TTC549 (cell line): Measurements from ENCODE around the gene RBM19.

Experiments used
- FAIRE-seq: peaks from 2 replicates; lab custom pipeline; 2012; peaks lifted over from hg19 to GRCh38; lab: Jason Lieb, UNC

The RBM19 gene

DNA sequence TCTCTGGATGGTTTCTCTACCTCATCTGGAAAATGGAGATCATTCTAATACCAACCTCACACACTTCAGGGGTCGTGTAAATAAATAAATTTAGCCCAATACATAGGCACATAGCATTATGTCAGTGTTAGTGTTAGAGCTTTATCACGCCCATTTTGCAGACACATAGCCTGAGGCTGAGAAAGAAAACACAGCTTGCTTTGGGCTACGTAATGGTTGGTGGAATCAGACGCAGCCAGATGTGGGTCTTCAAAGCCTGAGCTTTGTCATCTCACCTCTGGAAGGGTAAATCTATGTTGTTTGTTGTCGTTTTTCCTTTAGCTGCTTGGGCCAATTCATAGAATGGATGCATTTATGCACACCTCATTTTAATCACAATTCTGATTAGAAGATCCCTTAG lies 191.6 kb downstream of the RBM19 start:
- no peak for FAIRE-seq

DNA sequence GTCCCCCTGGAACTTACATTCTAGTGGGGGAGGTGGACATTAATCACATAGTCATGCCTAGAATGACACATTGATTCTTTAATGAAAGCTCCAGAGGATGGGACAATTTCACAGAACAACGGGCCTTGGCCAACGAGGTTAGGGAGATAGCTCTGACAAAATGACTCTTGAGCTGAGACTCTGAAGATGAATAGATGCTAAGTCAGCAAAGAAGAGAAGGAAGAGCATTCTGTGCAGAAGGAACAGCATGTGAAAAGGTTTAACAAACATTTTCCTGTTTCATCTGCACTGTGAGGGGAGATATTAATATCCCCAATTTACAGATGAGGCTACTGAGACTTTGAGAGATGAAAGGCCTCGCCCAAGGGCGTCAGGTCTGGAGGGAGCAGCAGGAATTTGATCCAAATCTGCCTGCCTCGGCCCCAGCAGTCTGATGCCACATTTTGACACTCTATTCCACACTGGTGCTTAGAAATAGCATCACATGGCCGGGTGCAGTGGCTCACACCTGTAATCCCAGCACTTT lies 193.6 kb downstream of the RBM19 start:
- no peak for FAIRE-seq

DNA sequence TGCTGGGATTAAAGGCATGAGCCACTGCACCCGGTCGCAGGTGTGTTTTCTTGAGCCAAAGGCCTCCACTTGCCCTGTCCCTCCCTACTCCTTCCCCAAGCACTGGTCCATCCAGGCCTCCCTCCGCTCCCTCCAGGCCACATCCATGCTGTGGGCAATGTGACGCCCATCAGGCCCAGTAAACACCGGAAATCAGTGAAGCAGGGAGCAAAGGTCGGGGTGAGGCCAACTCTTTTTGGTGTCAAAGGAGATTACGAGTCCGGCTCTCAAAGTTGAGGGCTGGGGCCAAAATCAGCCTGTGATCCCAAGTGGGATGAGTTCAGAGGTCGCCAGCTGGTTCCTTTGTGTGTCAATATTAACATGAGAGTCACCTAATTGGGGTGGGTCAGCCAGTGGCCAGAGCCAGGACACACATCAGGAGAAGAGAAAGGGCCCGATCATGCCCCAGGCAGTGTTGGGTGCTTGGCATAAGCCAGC lies 195.7 kb downstream of the RBM19 start:
- no peak for FAIRE-seq

- no peak for FAIRE-seq
Observed at GRCh38 chr12:113769305-113769704, 196.8 kb downstream of the RBM19 start.

DNA sequence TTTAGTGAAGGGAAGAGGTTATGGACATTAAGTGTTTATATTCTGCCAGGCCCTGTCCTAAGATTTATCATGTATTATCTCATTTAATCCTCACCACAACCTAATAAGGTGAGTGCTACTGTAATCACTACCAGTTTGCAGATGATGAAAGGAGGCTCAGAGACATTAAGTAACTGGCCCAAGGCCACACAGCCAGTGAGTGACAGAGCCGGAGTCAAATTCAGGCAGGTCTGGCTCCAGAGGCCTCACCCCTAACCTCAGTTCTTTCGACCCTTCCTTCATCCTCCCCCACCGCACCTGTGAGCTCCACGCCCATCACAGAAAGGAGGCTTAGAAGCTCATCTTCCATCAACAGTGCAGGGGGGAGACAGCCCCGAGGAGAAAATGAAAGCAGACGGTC lies 197.3 kb downstream of the RBM19 start:
- no peak for FAIRE-seq

DNA sequence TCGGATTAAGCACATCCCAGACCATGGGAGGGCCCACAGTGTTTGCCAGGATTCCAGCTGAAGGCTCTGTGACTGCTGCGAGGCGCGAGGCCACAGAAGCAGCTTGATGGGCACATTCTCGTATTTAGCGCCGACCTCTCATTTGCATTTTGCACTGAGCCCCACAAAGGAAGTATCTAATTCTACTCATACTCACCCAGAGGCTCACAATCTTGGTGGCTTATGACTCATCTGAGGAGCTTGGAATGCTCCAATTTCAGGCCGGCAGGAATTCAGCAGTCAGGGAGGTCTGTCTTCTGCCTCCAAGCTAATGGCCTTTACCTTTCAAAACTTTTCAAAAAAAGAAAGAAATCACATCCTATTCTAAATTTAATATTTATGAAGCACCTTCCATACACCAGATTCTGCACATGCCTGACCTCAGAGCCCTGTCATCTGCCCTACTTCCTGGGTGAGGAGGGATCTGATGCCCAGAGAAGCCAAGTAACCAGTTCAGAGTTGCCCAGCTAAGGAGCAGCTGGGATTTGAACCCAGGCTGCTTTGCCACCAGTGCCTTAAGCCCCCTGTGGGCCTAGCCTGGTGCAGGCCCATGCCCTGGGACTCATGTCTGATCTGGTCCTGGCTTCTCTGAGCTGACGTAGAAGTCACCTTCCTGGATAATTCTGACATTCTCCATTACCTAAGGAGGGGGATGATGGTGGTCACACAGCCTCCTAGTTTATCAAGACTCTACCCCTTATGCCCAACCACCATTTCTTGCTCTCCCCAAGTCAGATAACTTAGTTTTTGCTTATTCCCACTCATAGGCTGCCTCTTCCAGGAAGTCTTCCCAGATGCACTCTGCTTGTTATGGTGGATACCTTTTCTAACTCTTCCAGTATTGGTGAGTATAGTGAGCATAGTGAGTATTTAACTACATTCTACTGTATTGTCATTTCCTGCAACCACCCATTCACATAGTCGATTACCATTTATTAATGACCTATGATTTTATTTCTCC lies 198.9 kb downstream of the RBM19 start:
- FAIRE-seq = no peak
